Mesendoderm (in vitro differentiated cells): ENCODE data around the gene ZSCAN18.

Source experiments
- DNase-seq: peaks from one replicate; pipeline ENCODE4 v3.0.0; 2013
- H2AK5ac ChIP-seq: 2 replicates; pipeline ENCODE4 v1.6.1; 2013; ENCODE audit warnings: low read length, inconsistent platforms
- H2BK120ac ChIP-seq: 2 replicates; pipeline ENCODE4 v1.6.1; 2013; ENCODE audit warnings: low read depth, mild to moderate bottlenecking, low read length, moderate library complexity, mixed read lengths
- H2BK15ac ChIP-seq: replicated peaks from 2 replicates; pipeline ENCODE4 v1.6.1; 2013; ENCODE audit warnings: low read depth, mild to moderate bottlenecking, moderate library complexity
- H2BK5ac ChIP-seq: 2 replicates; pipeline ENCODE4 v1.6.1; 2013; ENCODE audit warnings: low read length, inconsistent platforms
- H3K18ac ChIP-seq: 2 replicates; pipeline ENCODE4 v1.6.1; 2013; ENCODE audit warnings: mild to moderate bottlenecking, low read length, mixed read lengths
- H3K23ac ChIP-seq: one replicate; pipeline ENCODE4 v1.6.1; 2013; ENCODE audit warnings: low read length
- H3K27ac ChIP-seq: 2 replicates; pipeline ENCODE4 v1.5.1; 2013; ENCODE audit warnings: low read depth, mild to moderate bottlenecking, inconsistent platforms, low read length, moderate library complexity
- H3K27me3 ChIP-seq: 2 replicates; pipeline ENCODE4 v1.6.1; 2013; ENCODE audit warnings: low read length, control low read depth, mild to moderate bottlenecking, inconsistent platforms; ENCODE audit not compliant: insufficient read depth, poor library complexity
- H3K36me3 ChIP-seq: 2 replicates; pipeline ENCODE4 v1.6.1; 2013; ENCODE audit warnings: low read length, inconsistent platforms; ENCODE audit not compliant: control insufficient read depth, insufficient read depth
- H3K4ac ChIP-seq: one replicate; pipeline ENCODE4 v1.6.1; 2013; ENCODE audit warnings: low read depth, mild to moderate bottlenecking, low read length, moderate library complexity
- H3K4me1 ChIP-seq: 2 replicates; pipeline ENCODE4 v1.6.1; 2013; ENCODE audit warnings: low read depth, low read length, inconsistent platforms; ENCODE audit not compliant: control insufficient read depth
- H3K4me2 ChIP-seq: 2 replicates; pipeline ENCODE4 v1.6.1; 2013; ENCODE audit warnings: low read length
- H3K4me3 ChIP-seq: 2 replicates; pipeline ENCODE4 v1.5.1; 2013; ENCODE audit warnings: mild to moderate bottlenecking, low read length
- H3K56ac ChIP-seq: one replicate; pipeline ENCODE4 v1.6.1; 2013; ENCODE audit warnings: low read length
- H3K79me1 ChIP-seq: 2 replicates; pipeline ENCODE4 v1.6.1; 2013; ENCODE audit warnings: low read length, inconsistent platforms
- H3K79me2 ChIP-seq: 2 replicates; pipeline ENCODE4 v1.6.1; 2013; ENCODE audit warnings: mild to moderate bottlenecking, low read length; ENCODE audit not compliant: control insufficient read depth, insufficient read depth
- H3K9ac ChIP-seq: 2 replicates; pipeline ENCODE4 v1.6.1; 2013; ENCODE audit warnings: low read length, inconsistent platforms
- H4K5ac ChIP-seq: one replicate; pipeline ENCODE4 v1.6.1; 2013; ENCODE audit warnings: low read length
- H4K8ac ChIP-seq: one replicate; pipeline ENCODE4 v1.6.1; 2013; ENCODE audit warnings: low read depth, mild to moderate bottlenecking, control low read depth, low read length, moderate library complexity
- WGBS: extraction: QIAGEN DNeasy Blood & Tissue Kit; methylation state at CpG from one replicate; pipeline ENCODE4 v1.1.7; 2013; ENCODE audit warnings: low lambda C conversion rate, missing lambda C conversion rate; ENCODE audit not compliant: insufficient coverage; ENCODE audit errors: extremely low coverage; 5-methylcytosine and 5-hydroxymethylcytosine counted together

ZSCAN18 gene

GRCh38 chr19:58107778-58108545 lies 9.9 kb upstream of the ZSCAN18 start:
- Histone ChIP-seq H3K4ac (no peak overlapping the region), H3K18ac (no peak overlapping the region), H3K36me3 (no peaks in the 10 kb centered on the region), H3K4me2 (no peak overlapping the region), H3K79me2 (no peaks in the 10 kb centered on the region), H3K9ac (no peak overlapping the region), H4K8ac (no peak overlapping the region), H3K27me3 (no peaks in the 10 kb centered on the region), H2BK5ac (no peak overlapping the region), H2AK5ac (no peak overlapping the region), H3K4me3 (no peak overlapping the region), H2BK120ac (no peak overlapping the region), H4K5ac (no peak overlapping the region), H3K79me1 (no peaks in the 10 kb centered on the region), H3K27ac (no peak overlapping the region), H3K56ac (no peak overlapping the region), H3K4me1 (no peaks in the 10 kb centered on the region), H2BK15ac (no peak overlapping the region), H3K23ac (no peak overlapping the region)
- DNase-seq: no peak
- no CpG with 5 or more reads among the region's 7 CpGs for WGBS

- no peak overlapping the region for H3K27ac ChIP-seq
- H3K4me3 ChIP-seq: no peak overlapping the region
- no peak overlapping the region for H3K9ac ChIP-seq
- no peak for DNase-seq
- H2BK15ac ChIP-seq: no peak overlapping the region
- H4K5ac ChIP-seq: no peak overlapping the region
- H3K4ac ChIP-seq: no peak overlapping the region
- no peak overlapping the region for H2BK5ac ChIP-seq
- H3K23ac ChIP-seq: no peak overlapping the region
- H3K79me1 ChIP-seq: peaks cover 4% of the 10 kb centered on the region
- H3K18ac ChIP-seq: no peak overlapping the region
- H4K8ac ChIP-seq: no peak overlapping the region
- H2BK120ac ChIP-seq: no peak overlapping the region
- H3K36me3 ChIP-seq: no peaks in the 10 kb centered on the region
- no peaks in the 10 kb centered on the region for H3K27me3 ChIP-seq
- H2AK5ac ChIP-seq: no peak overlapping the region
- WGBS: no CpG with 5 or more reads among the region's 2 CpGs
- H3K79me2 ChIP-seq: peaks cover 3% of the 10 kb centered on the region
- H3K4me2 ChIP-seq: no peak overlapping the region
- no peak overlapping the region for H3K56ac ChIP-seq
- H3K4me1 ChIP-seq: no peaks in the 10 kb centered on the region
Observed at GRCh38 chr19:58098682-58098998, 609 bp upstream of the ZSCAN18 start.

- Histone ChIP-seq H3K36me3 (no peaks in the 10 kb centered on the region), H3K18ac (no peak overlapping the region), H3K56ac (peak overlapping the region; percentile 74), H3K4me3 (no peak overlapping the region), H3K23ac (no peak overlapping the region), H3K9ac (peak overlapping the region; percentile 42), H4K8ac (no peak overlapping the region), H4K5ac (no peak overlapping the region), H3K4me1 (no peaks in the 10 kb centered on the region), H3K79me2 (peaks cover 3% of the 10 kb centered on the region), H3K4me2 (peak overlapping the region; percentile 29), H2BK15ac (no peak overlapping the region), H2BK5ac (no peak overlapping the region), H3K27me3 (no peaks in the 10 kb centered on the region), H3K4ac (no peak overlapping the region), H2AK5ac (no peak overlapping the region), H3K27ac (no peak overlapping the region), H2BK120ac (no peak overlapping the region), H3K79me1 (peaks cover 4% of the 10 kb centered on the region)
- WGBS: no CpG with 5 or more reads among the region's 8 CpGs
- no peak for DNase-seq
Observed at GRCh38 chr19:58097349-58097748, 682 bp downstream of the ZSCAN18 start.

- no peak overlapping the region for H3K4me3 ChIP-seq
- H3K27me3 ChIP-seq: no peaks in the 10 kb centered on the region
- no peaks in the 10 kb centered on the region for H3K36me3 ChIP-seq
- H4K5ac ChIP-seq: no peak overlapping the region
- no peak overlapping the region for H3K27ac ChIP-seq
- DNase-seq: no peak
- H3K4me1 ChIP-seq: no peaks in the 10 kb centered on the region
- H3K9ac ChIP-seq: no peak overlapping the region
- H3K56ac ChIP-seq: peak overlapping the region; percentile 67
- H3K18ac ChIP-seq: no peak overlapping the region
- no peak overlapping the region for H4K8ac ChIP-seq
- H3K4me2 ChIP-seq: no peak overlapping the region
- H3K23ac ChIP-seq: no peak overlapping the region
- no peak overlapping the region for H2BK15ac ChIP-seq
- no peak overlapping the region for H2AK5ac ChIP-seq
- no peak overlapping the region for H2BK120ac ChIP-seq
- H3K4ac ChIP-seq: no peak overlapping the region
- H2BK5ac ChIP-seq: no peak overlapping the region
- peaks cover 4% of the 10 kb centered on the region for H3K79me1 ChIP-seq
- no CpG with 5 or more reads among the region's 13 CpGs for WGBS
- peaks cover 3% of the 10 kb centered on the region for H3K79me2 ChIP-seq
Observed at GRCh38 chr19:58096884-58097283, 1.1 kb downstream of the ZSCAN18 start.

- H3K18ac ChIP-seq: no peak overlapping the region
- H4K8ac ChIP-seq: no peak overlapping the region
- H3K4ac ChIP-seq: no peak overlapping the region
- H3K56ac ChIP-seq: no peak overlapping the region
- H3K27me3 ChIP-seq: no peaks in the 10 kb centered on the region
- no peaks in the 10 kb centered on the region for H3K36me3 ChIP-seq
- H2BK5ac ChIP-seq: no peak overlapping the region
- no peaks in the 10 kb centered on the region for H3K4me1 ChIP-seq
- H2BK120ac ChIP-seq: no peak overlapping the region
- H2BK15ac ChIP-seq: no peak overlapping the region
- peaks cover 3% of the 10 kb centered on the region for H3K79me2 ChIP-seq
- no peak overlapping the region for H4K5ac ChIP-seq
- H3K9ac ChIP-seq: no peak overlapping the region
- H3K4me3 ChIP-seq: no peak overlapping the region
- H3K4me2 ChIP-seq: no peak overlapping the region
- no CpG with 5 or more reads among the region's 10 CpGs for WGBS
- H3K27ac ChIP-seq: no peak overlapping the region
- no peak overlapping the region for H2AK5ac ChIP-seq
- no peak for DNase-seq
- H3K23ac ChIP-seq: no peak overlapping the region
- peaks cover 4% of the 10 kb centered on the region for H3K79me1 ChIP-seq
Observed at GRCh38 chr19:58095328-58095727, 2.7 kb downstream of the ZSCAN18 start.

GRCh38 chr19:58093071-58093470 lies 5.0 kb downstream of the ZSCAN18 start:
- Histone ChIP-seq H3K79me2 (peaks cover 3% of the 10 kb centered on the region), H3K23ac (no peak overlapping the region), H3K27me3 (no peaks in the 10 kb centered on the region), H2BK120ac (no peak overlapping the region), H4K5ac (no peak overlapping the region), H3K4me1 (no peaks in the 10 kb centered on the region), H3K9ac (no peak overlapping the region), H3K27ac (no peak overlapping the region), H3K79me1 (peaks cover 4% of the 10 kb centered on the region), H3K4me3 (no peak overlapping the region), H3K4ac (no peak overlapping the region), H3K18ac (no peak overlapping the region), H3K36me3 (no peaks in the 10 kb centered on the region), H2BK15ac (no peak overlapping the region), H3K4me2 (no peak overlapping the region), H4K8ac (no peak overlapping the region), H2BK5ac (no peak overlapping the region), H2AK5ac (no peak overlapping the region), H3K56ac (no peak overlapping the region)
- no CpG with 5 or more reads among the region's 7 CpGs for WGBS
- no peak for DNase-seq
